ENCODE data around the gene COL8A1. TPM values are rescaled to one million over a fixed set of nuclear protein-coding genes. Genes with fewer than 3 reads are reported as not detected.

Gene COL8A1
- total RNA-seq, 1 experiment from 2014 or later, result 0.07 TPM

DNA sequence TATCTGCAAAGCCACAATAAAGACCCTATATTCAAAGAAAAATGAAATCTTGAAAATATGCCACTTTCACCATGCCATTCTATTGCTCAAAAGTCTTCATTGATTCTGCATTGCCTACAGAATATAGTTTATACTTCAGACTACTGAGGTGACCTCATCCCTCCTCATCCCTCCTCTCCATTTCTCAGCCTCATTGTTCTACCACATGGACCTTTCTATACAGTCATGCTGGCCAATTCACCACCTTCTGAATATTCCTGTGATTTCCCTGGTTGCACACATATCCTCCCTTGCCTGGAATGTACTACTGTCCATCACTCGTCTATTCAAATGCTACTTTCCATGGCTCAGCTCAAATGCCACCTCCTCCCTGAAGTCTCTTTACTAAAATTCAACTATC, 3.5 kb upstream of the COL8A1 start:
- BruUV-seq (replicated peaks), result no TSS peak
- intact Hi-C loops (cut with micrococcal nuclease), result no loop called here

More for the DNA sequence above, 3.5 kb upstream of the COL8A1 start:
- H3K9ac ChIP-seq (ENCODE audit: low read length), result no peak overlapping the region
- H3K9me2 ChIP-seq (ENCODE audit: insufficient read depth), result no peaks in the 10 kb centered on the region
- no peaks in the 10 kb centered on the region for H3K79me2 ChIP-seq (ENCODE audit: insufficient read depth, low read length)
- H4K20me1 ChIP-seq (ENCODE audit: insufficient read depth), result no peaks in the 10 kb centered on the region
- ChIA-PET POLR2A (no interaction called here), CTCF (interaction anchor here (1.4 kb wide), 1 partner anchor 13 kb away, joined by 3 read pairs; no protein-coding TSS in a partner anchor), RAD21 (ENCODE audit: low non-redundant PET in 1 of 2, low total read pairs in 2 of 2, uncharacterized antibody in 2 of 2, unreplicated experiment in 2 of 2) (no interaction called here)
- no peaks in the 10 kb centered on the region for H3K36me3 ChIP-seq (ENCODE audit: control insufficient read depth in 1 of 2, insufficient read depth in 2 of 2, low read length in 2 of 2)
- H3K9me3 ChIP-seq (ENCODE audit: control insufficient read depth in 1 of 2, insufficient read depth in 1 of 2, low read depth in 1 of 2, low read length in 2 of 2), result no peaks in the 10 kb centered on the region
- no peak for ATAC-seq
- H3K4me2 ChIP-seq (ENCODE audit: low read length), result no peak overlapping the region
- no peak for DNase-seq (ENCODE audit: low read depth, low spot score)
- no peak overlapping the region for H2AFZ ChIP-seq (ENCODE audit: low read depth, low read length, poor library complexity, severe bottlenecking)
- H3K27ac ChIP-seq (ENCODE audit: low read depth, low read length), result no peak overlapping the region
- 0 out of 4 replicates have a peak, but pooled peaks cover 0 to 5% of the 10 kb centered on the region in 2 experiments for H3K4me1 ChIP-seq (ENCODE audit: control insufficient read depth in 1 of 2, insufficient read depth in 2 of 2, low read length in 2 of 2)
- TF ChIP-seq, protein P1, sequence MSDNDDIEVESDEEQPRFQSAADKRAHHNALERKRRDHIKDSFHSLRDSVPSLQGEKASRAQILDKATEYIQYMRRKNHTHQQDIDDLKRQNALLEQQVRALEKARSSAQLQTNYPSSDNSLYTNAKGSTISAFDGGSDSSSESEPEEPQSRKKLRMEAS (IDR thresholded peaks at IDR 0.05), result no peak
- TF ChIP-seq CBX3 (IDR thresholded peaks at IDR 0.05; ENCODE audit: low read depth) (no peak), TCF7L2 (IDR thresholded peaks at IDR 0.05; ENCODE audit: borderline replicate concordance, extremely low read depth, insufficient read depth, insufficient read length) (no peak), ELF1 (IDR thresholded peaks at IDR 0.05; ENCODE audit: borderline replicate concordance, low read depth) (no peak), ZNF274 (IDR thresholded peaks at IDR 0.05; ENCODE audit: low read depth, low read length) (no peak), CEBPB (IDR thresholded peaks at IDR 0.05; ENCODE audit: low read depth) (no peak), SIN3A (IDR thresholded peaks at IDR 0.05; ENCODE audit: low read depth) (no peak), ZFX (IDR thresholded peaks at IDR 0.05) (no peak), POLR2AphosphoS5 (IDR thresholded peaks at IDR 0.05; ENCODE audit: low read depth, low read length) (no peak)
- TF ChIP-seq, protein P2, sequence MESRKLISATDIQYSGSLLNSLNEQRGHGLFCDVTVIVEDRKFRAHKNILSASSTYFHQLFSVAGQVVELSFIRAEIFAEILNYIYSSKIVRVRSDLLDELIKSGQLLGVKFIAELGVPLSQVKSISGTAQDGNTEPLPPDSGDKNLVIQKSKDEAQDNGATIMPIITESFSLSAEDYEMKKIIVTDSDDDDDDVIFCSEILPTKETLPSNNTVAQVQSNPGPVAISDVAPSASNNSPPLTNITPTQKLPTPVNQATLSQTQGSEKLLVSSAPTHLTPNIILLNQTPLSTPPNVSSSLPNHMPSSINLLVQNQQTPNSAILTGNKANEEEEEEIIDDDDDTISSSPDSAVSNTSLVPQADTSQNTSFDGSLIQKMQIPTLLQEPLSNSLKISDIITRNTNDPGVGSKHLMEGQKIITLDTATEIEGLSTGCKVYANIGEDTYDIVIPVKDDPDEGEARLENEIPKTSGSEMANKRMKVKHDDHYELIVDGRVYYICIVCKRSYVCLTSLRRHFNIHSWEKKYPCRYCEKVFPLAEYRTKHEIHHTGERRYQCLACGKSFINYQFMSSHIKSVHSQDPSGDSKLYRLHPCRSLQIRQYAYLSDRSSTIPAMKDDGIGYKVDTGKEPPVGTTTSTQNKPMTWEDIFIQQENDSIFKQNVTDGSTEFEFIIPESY (IDR thresholded peaks at IDR 0.05; ENCODE audit: extremely low read depth, insufficient replicate concordance, low read length), result no peak
- TF ChIP-seq, protein P3, sequence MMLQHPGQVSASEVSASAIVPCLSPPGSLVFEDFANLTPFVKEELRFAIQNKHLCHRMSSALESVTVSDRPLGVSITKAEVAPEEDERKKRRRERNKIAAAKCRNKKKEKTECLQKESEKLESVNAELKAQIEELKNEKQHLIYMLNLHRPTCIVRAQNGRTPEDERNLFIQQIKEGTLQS (IDR thresholded peaks at IDR 0.05), result no peak
- TF ChIP-seq, protein P4, sequence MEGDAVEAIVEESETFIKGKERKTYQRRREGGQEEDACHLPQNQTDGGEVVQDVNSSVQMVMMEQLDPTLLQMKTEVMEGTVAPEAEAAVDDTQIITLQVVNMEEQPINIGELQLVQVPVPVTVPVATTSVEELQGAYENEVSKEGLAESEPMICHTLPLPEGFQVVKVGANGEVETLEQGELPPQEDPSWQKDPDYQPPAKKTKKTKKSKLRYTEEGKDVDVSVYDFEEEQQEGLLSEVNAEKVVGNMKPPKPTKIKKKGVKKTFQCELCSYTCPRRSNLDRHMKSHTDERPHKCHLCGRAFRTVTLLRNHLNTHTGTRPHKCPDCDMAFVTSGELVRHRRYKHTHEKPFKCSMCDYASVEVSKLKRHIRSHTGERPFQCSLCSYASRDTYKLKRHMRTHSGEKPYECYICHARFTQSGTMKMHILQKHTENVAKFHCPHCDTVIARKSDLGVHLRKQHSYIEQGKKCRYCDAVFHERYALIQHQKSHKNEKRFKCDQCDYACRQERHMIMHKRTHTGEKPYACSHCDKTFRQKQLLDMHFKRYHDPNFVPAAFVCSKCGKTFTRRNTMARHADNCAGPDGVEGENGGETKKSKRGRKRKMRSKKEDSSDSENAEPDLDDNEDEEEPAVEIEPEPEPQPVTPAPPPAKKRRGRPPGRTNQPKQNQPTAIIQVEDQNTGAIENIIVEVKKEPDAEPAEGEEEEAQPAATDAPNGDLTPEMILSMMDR (IDR thresholded peaks at IDR 0.05 in 2 of 3, conservative IDR thresholded peaks at IDR 0.05 in 1 of 3; ENCODE audit: borderline replicate concordance in 1 of 3, insufficient read depth in 1 of 3, low read depth in 2 of 3, low read length in 2 of 3), result no peak
- H3K27me3 ChIP-seq (ENCODE audit: insufficient read depth, low read length), result peaks cover 89% of the 10 kb centered on the region
- no peak overlapping the region for H3K4me3 ChIP-seq (replicated peaks in 1 of 2; ENCODE audit: low read depth in 1 of 2, low read length in 2 of 2)

All from HCT116 (cell line).